Neural cell (in vitro differentiated cells): ENCODE measurements around the gene ARHGAP18. TPM values are rescaled to one million over a fixed set of nuclear protein-coding genes. Genes with fewer than 3 reads are reported as not detected.

Experiments used
- H2AFZ ChIP-seq: fragments of 200-600, 300-800 bp; sonication (generic), shearing (Covaris generic); 2 replicates; pipeline ENCODE4 v1.6.0; 2014; ENCODE audit warnings: low read depth, mild to moderate bottlenecking, antibody characterized with exemption, low read length, moderate library complexity
- H3F3A ChIP-seq: fragments of 200-600 bp; shearing (Covaris generic); 2 replicates; pipeline ENCODE4 v1.6.1; 2016; ENCODE audit warnings: mild to moderate bottlenecking, moderate library complexity, mixed read lengths, antibody characterized with exemption, low read length; ENCODE audit not compliant: insufficient read depth, poor library complexity, severe bottlenecking
- H3K27ac ChIP-seq: fragments of 200-600, 300-800 bp; sonication (generic), shearing (Covaris generic); 2 replicates; pipeline ENCODE4 v1.5.1; 2014; ENCODE audit warnings: mild to moderate bottlenecking, low read length, moderate library complexity
- H3K27me3 ChIP-seq: fragments of 300-800, 200-600 bp; sonication (generic), shearing (Covaris generic); 2 replicates; pipeline ENCODE4 v1.6.0; 2014; ENCODE audit warnings: mild to moderate bottlenecking, low read depth, low read length, moderate library complexity; ENCODE audit not compliant: insufficient read depth
- H3K36me3 ChIP-seq: fragments of 300-800, 200-600 bp; sonication (generic), shearing (Covaris generic); 2 replicates; pipeline ENCODE4 v1.5.1; 2014; ENCODE audit warnings: mild to moderate bottlenecking, antibody characterized with exemption, low read length, moderate library complexity; ENCODE audit not compliant: insufficient read depth
- H3K4me2 ChIP-seq: fragments of 300-800, 200-600 bp; sonication (generic), shearing (Covaris generic); 2 replicates; pipeline ENCODE4 v1.6.0; 2014; ENCODE audit warnings: mild to moderate bottlenecking, low read length
- H3K4me3 ChIP-seq: fragments of 300-800, 200-600 bp; sonication (generic), shearing (Covaris generic); 2 replicates; pipeline ENCODE4 v1.5.1; 2014; ENCODE audit warnings: mild to moderate bottlenecking, low read length, moderate library complexity
- H3K79me2 ChIP-seq: fragments of 200-600 bp; shearing (Covaris generic); replicated peaks from 2 replicates; pipeline ENCODE4 v1.6.0; 2014; ENCODE audit warnings: mild to moderate bottlenecking, low read length, moderate library complexity; ENCODE audit not compliant: insufficient read depth
- H3K9ac ChIP-seq: fragments of 300-800, 200-600 bp; sonication (generic), shearing (Covaris generic); 2 replicates; pipeline ENCODE4 v1.6.1; 2016; ENCODE audit warnings: mild to moderate bottlenecking, low read length, mixed read lengths
- H3K9me2 ChIP-seq: fragments of 200-600 bp; shearing (Covaris generic); 2 replicates; pipeline ENCODE4 v1.6.1; 2016; ENCODE audit warnings: mild to moderate bottlenecking, low read length, mixed read lengths; ENCODE audit not compliant: insufficient read depth
- H3K9me3 ChIP-seq: fragments of 200-600, 300-800 bp; sonication (generic), shearing (Covaris generic); 2 replicates; pipeline ENCODE4 v1.6.1; 2016; ENCODE audit warnings: mild to moderate bottlenecking, mixed run types, low read length, moderate library complexity, mixed read lengths
- H4K20me1 ChIP-seq: fragments of 200-600 bp; shearing (Covaris generic); 2 replicates; pipeline ENCODE4 v1.6.1; 2016; ENCODE audit warnings: mild to moderate bottlenecking, mixed run types; ENCODE audit not compliant: insufficient read depth
- EP300 ChIP-seq: fragments of 450-650 bp; conservative IDR thresholded peaks from 2 replicates; pipeline ENCODE4 v1.6.1; 2014; ENCODE audit warnings: antibody characterized with exemption, mild to moderate bottlenecking, moderate library complexity; ENCODE audit not compliant: poor library complexity, severe bottlenecking
- EZH2 ChIP-seq: fragments of 200-600, 300-800 bp; shearing (Covaris generic), sonication (generic); IDR thresholded peaks from 2 replicates; pipeline ENCODE4 v1.6.1; 2014; ENCODE audit warnings: antibody characterized with exemption, low read length, borderline replicate concordance, mild to moderate bottlenecking; ENCODE audit not compliant: insufficient read depth, poor library complexity, severe bottlenecking
- MXI1 ChIP-seq: fragments of 450-650 bp; conservative IDR thresholded peaks from 2 replicates; pipeline ENCODE4 v1.6.1; 2014; ENCODE audit warnings: antibody characterized with exemption, mild to moderate bottlenecking; ENCODE audit not compliant: poor library complexity, severe bottlenecking
- POLR2AphosphoS5 ChIP-seq: IDR thresholded peaks from 2 replicates; pipeline ENCODE4 v1.6.1; 2012
- RAD21 ChIP-seq: fragments of 450-650 bp; conservative IDR thresholded peaks from 2 replicates; pipeline ENCODE4 v1.6.1; 2014; ENCODE audit warnings: antibody characterized with exemption, mild to moderate bottlenecking, moderate library complexity
- REST ChIP-seq: IDR thresholded peaks from 2 replicates; pipeline ENCODE4 v1.6.1; 2012; ENCODE audit warnings: borderline replicate concordance
- SMC3 ChIP-seq: fragments of 450-650 bp; conservative IDR thresholded peaks from 2 replicates; pipeline ENCODE4 v1.6.1; 2014; ENCODE audit warnings: antibody characterized with exemption, mild to moderate bottlenecking, moderate library complexity; ENCODE audit not compliant: poor library complexity
- TAF1 ChIP-seq: IDR thresholded peaks from 2 replicates; pipeline ENCODE4 v1.6.1; 2012; ENCODE audit warnings: low read depth
- polyA plus RNA-seq: library from polyadenylated mRNA; depleted of rRNA; stranded (reverse); fragments of >200 nt; gene quantifications from 2 replicates; pipeline ENCODE4 v1.2.3, GENCODE V29; 2014
- TF ChIP-seq, protein P1 (sequence below): fragments of 450-650 bp; IDR thresholded peaks from 2 replicates; pipeline ENCODE4 v1.5.1; 2014; ENCODE audit warnings: antibody characterized with exemption, mild to moderate bottlenecking, moderate library complexity; ENCODE audit not compliant: poor library complexity, severe bottlenecking

The ARHGAP18 gene
- polyA plus RNA-seq, 1 donor from 2014 or later, result 4.7 TPM

GRCh38 chr6:129748901-129749748, 39.1 kb upstream of the ARHGAP18 start:
- no peak overlapping the region for H3K4me2 ChIP-seq
- H3K27ac ChIP-seq, result no peak overlapping the region
- H3K27me3 ChIP-seq, result no peaks in the 10 kb centered on the region
- H3F3A ChIP-seq, result no peaks in the 10 kb centered on the region
- H3K9me2 ChIP-seq, result no peaks in the 10 kb centered on the region
- no peaks in the 10 kb centered on the region for H3K9me3 ChIP-seq
- H3K36me3 ChIP-seq, result no peaks in the 10 kb centered on the region
- no peaks in the 10 kb centered on the region for H4K20me1 ChIP-seq
- H3K4me3 ChIP-seq, result no peak overlapping the region
- TF ChIP-seq EZH2 (no peak), RAD21 (no peak), POLR2AphosphoS5 (no peak), TAF1 (no peak), SMC3 (no peak), EP300 (no peak), REST (no peak), MXI1 (no peak)
- TF ChIP-seq, protein P1, sequence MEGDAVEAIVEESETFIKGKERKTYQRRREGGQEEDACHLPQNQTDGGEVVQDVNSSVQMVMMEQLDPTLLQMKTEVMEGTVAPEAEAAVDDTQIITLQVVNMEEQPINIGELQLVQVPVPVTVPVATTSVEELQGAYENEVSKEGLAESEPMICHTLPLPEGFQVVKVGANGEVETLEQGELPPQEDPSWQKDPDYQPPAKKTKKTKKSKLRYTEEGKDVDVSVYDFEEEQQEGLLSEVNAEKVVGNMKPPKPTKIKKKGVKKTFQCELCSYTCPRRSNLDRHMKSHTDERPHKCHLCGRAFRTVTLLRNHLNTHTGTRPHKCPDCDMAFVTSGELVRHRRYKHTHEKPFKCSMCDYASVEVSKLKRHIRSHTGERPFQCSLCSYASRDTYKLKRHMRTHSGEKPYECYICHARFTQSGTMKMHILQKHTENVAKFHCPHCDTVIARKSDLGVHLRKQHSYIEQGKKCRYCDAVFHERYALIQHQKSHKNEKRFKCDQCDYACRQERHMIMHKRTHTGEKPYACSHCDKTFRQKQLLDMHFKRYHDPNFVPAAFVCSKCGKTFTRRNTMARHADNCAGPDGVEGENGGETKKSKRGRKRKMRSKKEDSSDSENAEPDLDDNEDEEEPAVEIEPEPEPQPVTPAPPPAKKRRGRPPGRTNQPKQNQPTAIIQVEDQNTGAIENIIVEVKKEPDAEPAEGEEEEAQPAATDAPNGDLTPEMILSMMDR, result no peak
- no peaks in the 10 kb centered on the region for H3K79me2 ChIP-seq
- H2AFZ ChIP-seq, result no peak overlapping the region
- H3K9ac ChIP-seq, result no peak overlapping the region

- no peaks in the 10 kb centered on the region for H3K9me3 ChIP-seq
- H4K20me1 ChIP-seq, result no peaks in the 10 kb centered on the region
- no peak for TF ChIP-seq EZH2
- no peak for TF ChIP-seq RAD21
- TF ChIP-seq POLR2AphosphoS5, result no peak
- no peak for TF ChIP-seq REST
- no peak for TF ChIP-seq SMC3
- no peak for TF ChIP-seq EP300
- no peak for TF ChIP-seq MXI1
- TF ChIP-seq, protein P1, result no peak
- no peaks in the 10 kb centered on the region for H3K27me3 ChIP-seq
- H3K79me2 ChIP-seq, result no peaks in the 10 kb centered on the region
- H3K9me2 ChIP-seq, result no peaks in the 10 kb centered on the region
- no peak overlapping the region for H3K27ac ChIP-seq
- H3K4me3 ChIP-seq, result no peak overlapping the region
- H3K9ac ChIP-seq, result no peak overlapping the region
- H2AFZ ChIP-seq, result no peak overlapping the region
- H3K36me3 ChIP-seq, result no peaks in the 10 kb centered on the region
- H3F3A ChIP-seq, result no peaks in the 10 kb centered on the region
- H3K4me2 ChIP-seq, result no peak overlapping the region
Observed at GRCh38 chr6:129748212-129748900, 38.4 kb upstream of the ARHGAP18 start.
